GM19023 (cell line): ENCODE measurements around the gene MRE11.
"Not testable (repeated sequence)": the region's sequence is repeated elsewhere in the genome, so short reads cannot be mapped to it uniquely, and the experiment has no call there.

Experiments
- ATAC-seq: cut with Tn5 transposase; IDR thresholded peaks from one replicate; pipeline ENCODE4 v1.9.1; 2021; ENCODE audit warnings: mild to moderate bottlenecking, moderate library complexity; ENCODE audit not compliant: unreplicated experiment

MRE11 gene

GRCh38 chr11:94433049-94433448, 60.6 kb downstream of the MRE11 start:
- ATAC-seq = no peak

- ATAC-seq = no peak
Measured at GRCh38 chr11:94424662-94425061, 69.0 kb downstream of the MRE11 start.

- no peak for ATAC-seq
Measured at GRCh38 chr11:94424011-94424410, 69.6 kb downstream of the MRE11 start.

- ATAC-seq = no peak
Measured at GRCh38 chr11:94423507-94423906, 70.1 kb downstream of the MRE11 start.

- ATAC-seq = no peak
Measured at GRCh38 chr11:94418123-94418765, 75.4 kb downstream of the MRE11 start.

GRCh38 chr11:94417386-94417987, 76.2 kb downstream of the MRE11 start:
- ATAC-seq = no peak

- no peak for ATAC-seq
Measured at GRCh38 chr11:94405062-94405833, 88.4 kb downstream of the MRE11 start.

- no peak for ATAC-seq
Measured at GRCh38 chr11:94402355-94402754, 91.3 kb downstream of the MRE11 start.

- no peak for ATAC-seq
Measured at GRCh38 chr11:94401773-94402265, 91.8 kb downstream of the MRE11 start.

- no peak for ATAC-seq
Measured at GRCh38 chr11:94400839-94401772, 92.5 kb downstream of the MRE11 start, which contains the start of gene GPR83. GPR83 (minus strand) TSS chr11:94401419; CDS start chr11:94401247, 172 bp downstream.

GRCh38 chr11:94400457-94400838, 93.2 kb downstream of the MRE11 start:
- ATAC-seq = no peak

- no peak for ATAC-seq
Measured at GRCh38 chr11:94400050-94400449, 93.6 kb downstream of the MRE11 start.

- ATAC-seq = no peak
Measured at GRCh38 chr11:94398101-94398500, 95.5 kb downstream of the MRE11 start.

GRCh38 chr11:94396282-94396681, 97.4 kb downstream of the MRE11 start:
- ATAC-seq = no peak

- not testable (repeated sequence) for ATAC-seq
Measured at GRCh38 chr11:94391937-94392336, 101.7 kb downstream of the MRE11 start.

GRCh38 chr11:94379613-94380012, 114.0 kb downstream of the MRE11 start:
- ATAC-seq = no peak

- ATAC-seq = no peak
Measured at GRCh38 chr11:94376841-94377240, 116.8 kb downstream of the MRE11 start.

GRCh38 chr11:94370576-94370975, 123.1 kb downstream of the MRE11 start:
- ATAC-seq = not testable (repeated sequence)
